Sciatic nerve (tissue), 2 donors: ENCODE data around the gene NBPF6. TPM values are rescaled to one million over a fixed set of nuclear protein-coding genes. Genes with fewer than 3 reads are reported as not detected.
"Not testable (repeated sequence)": the region's sequence is repeated elsewhere in the genome, so short reads cannot be mapped to it uniquely, and the experiment has no call there.

Experiments
- ATAC-seq: fragments of 200-7000 bp; cut with Tn5 transposase; one replicate; pipeline ENCODE4 v1.9.1; 2020; ENCODE audit warnings: mild to moderate bottlenecking, moderate library complexity
- DNase-seq: peaks from one replicate; pipeline ENCODE4 v3.0.0-alpha.2; 2020; ENCODE audit warnings: low spot score
- intact Hi-C: fragments of 100-400 bp; cut with DNase I; formaldehyde crosslinking; loops from one replicate; pipeline ENCODE4 v1.14.2; 2022
- total RNA-seq: library from RNA; stranded (reverse); fragmentation: NEBNext Ultra II Directional; extraction: Animal tissue kit (Norgen Biotek cat#: 25700); gene quantifications from one replicate; pipeline ENCODE4 v1.2.1, GENCODE V29; 2021
- donor health status: DM: no; HTN: no; CAD: no.
- donor health status: DM: no; HTN: no; CAD: no.

Gene NBPF6
- not detected for total RNA-seq

DNA sequence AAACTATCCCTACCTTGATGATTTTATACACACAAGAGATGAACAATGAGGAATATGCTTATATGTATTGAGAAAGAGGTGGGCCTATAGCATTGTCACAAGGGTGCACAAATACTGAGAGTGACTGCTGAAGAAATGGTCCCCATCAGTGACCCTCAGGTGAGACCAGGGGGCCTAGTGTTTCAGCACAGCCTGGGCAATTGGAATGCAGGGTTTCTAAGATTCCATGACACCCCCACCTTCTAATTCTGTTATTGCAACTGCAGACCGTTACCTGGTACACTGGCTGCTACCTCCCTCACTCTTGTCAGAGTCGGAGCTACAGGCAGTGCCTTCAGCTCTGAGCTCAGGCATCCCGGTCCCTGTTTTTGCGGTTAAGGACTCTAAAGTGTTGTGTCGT lies at the start of gene NBPF6:
Gene NBPF6, plus strand, starts transcription at position 301 of the 400 bp plus-strand sequence. CDS start 259 bp downstream, outside the sequence.
- DNase-seq, intact Hi-C loops, ATAC-seq: not testable (repeated sequence)

GRCh38 chr1:108411098-108411833 lies 38.9 kb upstream of the NBPF6 start:
- DNase-seq, ATAC-seq, intact Hi-C loops: not testable (repeated sequence)

GRCh38 chr1:108420129-108420528 lies 30.0 kb upstream of the NBPF6 start:
- ATAC-seq, intact Hi-C loops, DNase-seq: not testable (repeated sequence)

DNA sequence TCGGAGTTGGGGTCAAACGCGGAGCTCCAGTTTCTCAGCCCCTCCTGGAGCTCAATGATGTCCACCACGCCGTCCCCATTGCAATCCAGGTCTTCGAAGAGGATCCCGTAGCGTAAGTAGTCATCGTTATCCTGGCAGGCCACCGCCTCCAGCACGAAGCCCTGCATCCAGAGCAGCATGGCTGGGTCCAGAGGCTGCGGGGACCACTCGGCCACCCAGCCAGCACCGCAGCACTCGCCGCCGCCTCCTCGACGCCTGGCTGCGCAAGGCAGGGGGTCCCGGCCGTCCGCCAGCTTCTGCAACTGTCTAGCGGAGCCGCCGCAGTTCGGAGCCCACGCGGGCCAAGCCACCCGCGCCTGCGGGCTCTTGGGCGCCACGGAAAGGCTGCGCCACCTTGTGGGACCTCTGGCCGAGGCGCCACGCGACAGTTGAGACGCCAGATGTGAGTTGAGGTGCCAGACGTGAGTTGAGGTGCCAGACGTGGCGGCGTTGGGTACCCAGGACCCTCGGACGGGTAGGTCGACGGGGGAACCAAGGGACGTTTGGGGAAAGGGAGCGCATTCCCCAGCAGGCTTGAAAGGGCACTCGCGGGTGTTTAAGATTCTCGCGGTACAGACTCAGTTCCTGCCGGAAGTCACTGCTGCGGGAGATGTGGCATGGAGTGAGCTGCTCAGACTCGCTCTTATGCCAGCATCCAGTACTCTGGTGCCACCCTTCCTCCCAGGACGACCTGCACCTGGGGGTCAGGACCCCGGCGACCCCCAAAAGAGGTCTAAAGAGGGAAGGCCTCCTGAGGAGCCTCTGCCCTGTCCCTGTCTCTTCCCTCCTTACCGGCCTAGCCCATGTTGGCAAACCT lies 28.9 kb upstream of the NBPF6 start:
- DNase-seq, intact Hi-C loops: not testable (repeated sequence)
- peak; percentile 28 for ATAC-seq

GRCh38 chr1:108426877-108427276 lies 23.3 kb upstream of the NBPF6 start:
- DNase-seq, intact Hi-C loops, ATAC-seq: not testable (repeated sequence)

DNA sequence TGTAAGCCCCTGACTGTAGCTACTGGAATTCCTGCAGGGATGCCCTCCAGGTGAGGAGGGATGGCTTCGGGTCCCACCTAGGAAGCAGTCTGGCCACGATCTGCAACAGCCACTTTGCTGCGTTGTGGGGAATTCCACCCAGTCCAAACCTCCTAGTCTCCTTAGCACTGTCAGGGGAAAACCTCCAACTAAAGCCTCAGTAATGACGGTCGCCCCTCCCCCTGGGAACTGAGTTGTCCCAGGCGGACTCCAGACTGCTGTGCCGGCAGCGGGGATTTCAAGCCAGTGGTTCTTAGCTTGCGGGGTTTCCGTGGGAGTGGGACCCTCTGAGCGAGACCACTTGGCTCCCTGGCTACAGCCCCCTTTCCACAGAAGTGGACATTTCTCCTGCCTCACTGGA lies 18.1 kb upstream of the NBPF6 start:
- ATAC-seq, intact Hi-C loops, DNase-seq: not testable (repeated sequence)

- intact Hi-C loops, ATAC-seq, DNase-seq: not testable (repeated sequence)
Measured at GRCh38 chr1:108433404-108433803, 16.7 kb upstream of the NBPF6 start.

DNA sequence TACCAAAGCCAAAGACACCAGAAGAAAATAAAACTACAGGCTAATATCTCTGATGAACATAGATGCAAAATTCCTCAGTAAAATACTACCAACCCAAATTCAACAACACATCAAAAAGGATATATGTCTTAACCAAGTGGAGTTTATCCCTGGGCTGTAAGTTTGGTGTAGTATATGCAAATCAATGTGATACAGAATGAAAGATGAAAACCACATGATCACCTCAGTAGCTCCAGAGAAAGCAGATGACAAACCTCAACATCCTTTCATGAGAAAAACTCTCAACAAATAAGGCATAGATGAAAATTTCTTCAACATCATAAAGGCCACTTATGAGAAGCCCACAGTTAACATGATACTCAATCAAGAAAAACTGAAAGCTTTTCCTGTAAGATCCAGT lies 11.6 kb upstream of the NBPF6 start:
- DNase-seq, intact Hi-C loops: not testable (repeated sequence)

DNA sequence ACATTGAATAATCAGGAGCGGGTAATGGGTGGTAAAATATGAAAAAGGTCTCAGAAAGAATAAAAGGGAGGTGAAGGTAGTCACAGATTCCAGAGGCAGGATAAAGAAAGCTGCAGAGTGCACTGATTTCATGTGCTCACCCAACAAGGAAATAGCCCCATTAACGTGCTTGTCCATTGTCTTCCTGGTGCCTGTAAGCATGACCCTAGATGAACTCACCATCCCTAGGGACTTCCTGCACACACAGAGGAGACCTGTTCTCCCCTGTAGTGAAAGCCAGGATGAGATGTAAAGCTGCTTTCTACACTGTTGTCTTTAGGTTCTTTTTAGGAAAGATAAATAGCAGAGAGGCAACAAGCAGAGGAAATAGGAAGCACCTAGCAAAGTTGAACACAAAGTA lies 4.4 kb downstream of the NBPF6 start:
- not testable (repeated sequence) for ATAC-seq, DNase-seq

More for the DNA sequence above, 11.6 kb upstream of the NBPF6 start:
- not testable (repeated sequence) for ATAC-seq

DNA sequence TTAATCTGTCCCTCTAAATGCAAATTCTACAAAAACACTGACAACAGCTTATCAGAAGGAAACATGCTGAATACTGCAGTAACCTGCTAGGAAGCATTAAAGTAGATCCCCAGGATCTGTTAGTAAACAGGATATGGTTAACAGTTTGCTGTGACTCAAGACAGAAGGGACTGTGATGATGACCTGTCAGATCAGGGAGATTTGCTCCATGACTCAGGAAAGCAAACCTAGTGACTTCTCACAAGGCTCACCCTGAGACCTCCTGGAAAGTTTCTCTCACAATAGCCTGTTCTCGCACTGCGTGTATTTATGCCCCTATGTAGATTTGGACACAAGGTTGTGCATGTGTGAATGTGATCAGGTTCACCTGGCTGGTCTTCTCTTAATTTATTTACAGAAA lies 8.5 kb downstream of the NBPF6 start:
- intact Hi-C loops = not testable (repeated sequence)

More for the DNA sequence above, 4.4 kb downstream of the NBPF6 start:
- intact Hi-C loops = not testable (repeated sequence)

DNA sequence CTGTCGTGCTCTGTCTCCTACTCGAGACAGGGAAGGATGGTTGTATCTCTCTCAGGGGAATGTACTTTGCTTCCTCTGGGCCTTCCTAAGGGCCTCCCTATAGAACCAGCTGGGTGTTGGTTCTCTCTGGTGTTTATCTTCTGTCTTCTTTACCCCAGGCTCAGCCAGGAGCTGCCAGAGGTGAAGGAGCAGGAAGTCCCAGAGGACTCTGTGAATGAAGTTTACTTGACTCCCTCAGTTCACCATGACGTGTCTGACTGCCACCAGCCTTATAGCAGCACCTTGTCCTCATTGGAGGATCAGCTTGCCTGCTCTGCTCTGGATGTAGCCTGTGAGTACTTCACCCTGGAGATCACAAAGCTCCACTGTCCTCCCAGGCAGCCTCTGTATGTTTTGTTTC lies 11.6 kb downstream of the NBPF6 start:
- ATAC-seq, DNase-seq, intact Hi-C loops: not testable (repeated sequence)

More for the DNA sequence above, 8.5 kb downstream of the NBPF6 start:
- ATAC-seq, DNase-seq: not testable (repeated sequence)

GRCh38 chr1:108463962-108464361 lies 13.8 kb downstream of the NBPF6 start:
- intact Hi-C loops, DNase-seq, ATAC-seq: not testable (repeated sequence)

DNA sequence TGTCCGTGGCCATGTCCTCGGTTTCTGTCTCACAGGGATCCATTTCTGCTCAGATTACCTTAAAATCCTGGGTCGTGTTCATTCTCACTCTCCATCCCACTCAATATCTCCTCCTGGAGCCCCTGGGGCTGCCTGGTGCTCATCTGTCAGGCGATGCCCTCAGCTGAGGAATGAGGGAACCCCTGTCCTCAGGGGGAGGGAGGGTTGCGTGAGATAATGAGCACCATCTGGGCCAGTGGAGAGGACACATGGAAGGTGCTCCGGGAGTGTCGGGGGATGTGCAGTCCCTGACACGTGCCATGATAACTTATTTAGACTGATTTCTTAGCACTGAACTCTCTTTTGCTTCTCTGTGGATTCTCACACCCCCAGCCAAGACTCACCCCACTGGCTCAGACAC lies 16.0 kb downstream of the NBPF6 start:
- DNase-seq, intact Hi-C loops, ATAC-seq: not testable (repeated sequence)

- intact Hi-C loops, ATAC-seq, DNase-seq: not testable (repeated sequence)
Measured at GRCh38 chr1:108467155-108467554, 17.0 kb downstream of the NBPF6 start.

- ATAC-seq, DNase-seq, intact Hi-C loops: not testable (repeated sequence)
Measured at GRCh38 chr1:108470750-108471149, 20.6 kb downstream of the NBPF6 start.

DNA sequence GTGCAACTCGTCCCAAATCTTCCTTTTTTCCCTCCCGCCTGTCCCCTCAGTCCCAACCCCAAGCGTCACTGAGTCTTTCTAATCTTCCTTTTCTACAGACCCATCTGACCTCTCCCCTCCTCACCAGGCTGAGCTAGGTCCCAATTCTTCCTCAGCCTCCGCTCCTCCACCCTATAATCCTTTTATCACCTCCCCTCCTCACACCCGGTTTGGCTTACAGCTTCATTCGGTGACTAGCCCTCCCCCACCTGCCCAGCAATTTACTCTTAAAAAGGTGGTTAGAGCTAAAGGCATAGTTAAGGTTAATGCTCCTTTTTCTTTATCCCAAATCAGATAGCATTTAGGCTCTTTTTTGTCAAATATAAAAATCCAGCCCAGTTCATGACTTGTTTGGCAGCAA lies 24.4 kb downstream of the NBPF6 start:
- intact Hi-C loops, ATAC-seq, DNase-seq: not testable (repeated sequence)

DNA sequence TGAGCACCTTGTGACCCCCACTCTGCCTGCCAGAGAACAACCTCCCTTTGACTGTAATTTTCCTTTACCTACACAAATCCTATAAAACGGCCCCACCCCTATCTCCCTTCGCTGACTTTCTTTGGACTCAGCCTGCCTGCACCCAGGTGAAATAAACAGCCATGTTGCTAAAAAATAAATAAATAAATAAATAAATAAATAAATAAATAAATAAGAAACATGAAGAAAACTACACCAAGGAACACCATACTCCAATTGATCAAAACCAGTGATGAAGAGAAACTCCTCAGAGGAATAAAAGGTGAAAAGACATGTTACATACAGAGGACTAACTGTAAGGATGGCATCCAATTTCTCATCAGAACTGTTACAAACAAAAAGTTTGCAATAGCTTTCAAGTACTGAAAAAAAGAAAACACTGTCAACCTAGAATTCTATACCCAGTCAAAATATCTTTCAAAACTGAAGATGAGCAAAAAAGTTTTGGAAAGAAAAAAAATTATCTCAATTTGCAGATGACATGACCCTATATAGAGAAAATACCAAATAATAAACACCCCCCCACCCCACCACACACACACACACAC lies 28.4 kb downstream of the NBPF6 start:
- intact Hi-C loops = no loop called here
- no peak for ATAC-seq
- no peak for DNase-seq

DNA sequence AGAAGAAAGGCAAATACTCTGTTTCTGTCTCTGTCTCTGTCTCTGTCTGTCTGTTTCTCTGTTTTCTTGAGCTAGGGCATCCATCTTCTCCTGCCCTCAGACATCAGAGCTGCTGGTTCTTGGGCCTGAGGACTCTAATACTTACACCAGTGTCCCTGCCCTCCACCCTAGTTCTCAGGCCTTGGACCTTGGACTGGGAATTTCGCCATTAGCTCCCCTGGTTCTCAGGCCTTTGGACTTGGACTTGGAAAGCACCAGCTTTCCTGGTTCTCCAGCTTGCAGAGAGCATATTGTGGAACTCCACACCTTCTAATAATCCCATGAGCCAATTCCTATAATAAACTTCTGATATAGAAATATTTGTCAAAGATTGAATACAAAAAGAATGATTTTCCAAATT lies 32.6 kb downstream of the NBPF6 start:
- intact Hi-C loops = no loop called here
- ATAC-seq = no peak
- no peak for DNase-seq

- DNase-seq, intact Hi-C loops, ATAC-seq: not testable (repeated sequence)
Measured at GRCh38 chr1:108485990-108486389, 35.8 kb downstream of the NBPF6 start.
